ENCODE measurements around the gene USP43. TPM values are rescaled to one million over a fixed set of nuclear protein-coding genes. Genes with fewer than 3 reads are reported as not detected.
A peak's percentile ranks its signal among the peaks of the same experiment; 100 is the strongest.
"Not testable (repeated sequence)": the region's sequence is repeated elsewhere in the genome, so short reads cannot be mapped to it uniquely, and the experiment has no call there.

USP43 gene
- 0.07 and 0.09 TPM in 2 replicates for total RNA-seq

- peaks cover 38% of the 10 kb centered on the region for H3K27me3 Mint-ChIP-seq (ENCODE audit: low read depth)
- peaks cover 14% of the 10 kb centered on the region for H3K4me1 Mint-ChIP-seq (ENCODE audit: low read depth)
- H3K36me3 Mint-ChIP-seq (ENCODE audit: low read depth) = no peaks in the 10 kb centered on the region
- H3K27ac Mint-ChIP-seq = no peak within 1 kb of the TSS
- intact Hi-C loops (cut with micrococcal nuclease) = no loop called here
- peak within 1 kb of the TSS; percentile 74 for H3K4me3 Mint-ChIP-seq (ENCODE audit: low read depth)
- DNase-seq (ENCODE audit: low spot score) = peak; percentile 8
- no peaks in the 10 kb centered on the region for H3K9me3 Mint-ChIP-seq
Measured at GRCh38 chr17:9644910-9645751, at the start of gene USP43. Gene USP43 (plus strand): TSS chr17:9645517. CDS start chr17:9645633, 116 bp downstream.

- intact Hi-C loops (cut with micrococcal nuclease); H3K9me3 Mint-ChIP-seq; H3K27me3 Mint-ChIP-seq (ENCODE audit: low read depth); H3K36me3 Mint-ChIP-seq (ENCODE audit: low read depth); DNase-seq (ENCODE audit: low spot score); H3K27ac Mint-ChIP-seq; H3K4me3 Mint-ChIP-seq (ENCODE audit: low read depth); H3K4me1 Mint-ChIP-seq (ENCODE audit: low read depth): not testable (repeated sequence)
Measured at GRCh38 chr17:9597638-9598037, 47.7 kb upstream of the USP43 start.

- no peaks in the 10 kb centered on the region for H3K27me3 Mint-ChIP-seq (ENCODE audit: low read depth)
- DNase-seq (ENCODE audit: low spot score) = no peak
- no peaks in the 10 kb centered on the region for H3K36me3 Mint-ChIP-seq (ENCODE audit: low read depth)
- H3K4me3 Mint-ChIP-seq (ENCODE audit: low read depth) = no peak overlapping the region
- no peak overlapping the region for H3K27ac Mint-ChIP-seq
- H3K4me1 Mint-ChIP-seq (ENCODE audit: low read depth) = no peaks in the 10 kb centered on the region
- H3K9me3 Mint-ChIP-seq = no peaks in the 10 kb centered on the region
- intact Hi-C loops (cut with micrococcal nuclease) = no loop called here
Measured at GRCh38 chr17:9598661-9599060, 46.7 kb upstream of the USP43 start.

- H3K27me3 Mint-ChIP-seq (ENCODE audit: low read depth); H3K36me3 Mint-ChIP-seq (ENCODE audit: low read depth); intact Hi-C loops (cut with micrococcal nuclease): not testable (repeated sequence)
Measured at GRCh38 chr17:9604583-9604982, 40.7 kb upstream of the USP43 start.

GRCh38 chr17:9606453-9606852 is 38.9 kb upstream of the USP43 start:
- H3K27me3 Mint-ChIP-seq (ENCODE audit: low read depth) = peaks cover 3% of the 10 kb centered on the region
- H3K4me1 Mint-ChIP-seq (ENCODE audit: low read depth) = no peaks in the 10 kb centered on the region
- H3K4me3 Mint-ChIP-seq (ENCODE audit: low read depth) = no peak overlapping the region
- H3K27ac Mint-ChIP-seq = no peak overlapping the region
- no peaks in the 10 kb centered on the region for H3K36me3 Mint-ChIP-seq (ENCODE audit: low read depth)
- DNase-seq (ENCODE audit: low spot score) = no peak
- no peaks in the 10 kb centered on the region for H3K9me3 Mint-ChIP-seq
- intact Hi-C loops (cut with micrococcal nuclease) = no loop called here

More at GRCh38 chr17:9604583-9604982, 40.7 kb upstream of the USP43 start:
- not testable (repeated sequence) for H3K4me3 Mint-ChIP-seq (ENCODE audit: low read depth); H3K27ac Mint-ChIP-seq; H3K4me1 Mint-ChIP-seq (ENCODE audit: low read depth); H3K9me3 Mint-ChIP-seq; DNase-seq (ENCODE audit: low spot score)

- H3K27me3 Mint-ChIP-seq (ENCODE audit: low read depth); DNase-seq (ENCODE audit: low spot score); intact Hi-C loops (cut with micrococcal nuclease); H3K27ac Mint-ChIP-seq; H3K4me1 Mint-ChIP-seq (ENCODE audit: low read depth); H3K36me3 Mint-ChIP-seq (ENCODE audit: low read depth); H3K9me3 Mint-ChIP-seq; H3K4me3 Mint-ChIP-seq (ENCODE audit: low read depth): not testable (repeated sequence)
Measured at GRCh38 chr17:9607058-9607457, 38.3 kb upstream of the USP43 start.

- no peak for DNase-seq (ENCODE audit: low spot score)
- Mint-ChIP-seq H3K4me3 (ENCODE audit: low read depth) (no peak overlapping the region), H3K9me3 (no peaks in the 10 kb centered on the region), H3K27me3 (ENCODE audit: low read depth) (peaks cover 1% of the 10 kb centered on the region), H3K36me3 (ENCODE audit: low read depth) (no peaks in the 10 kb centered on the region), H3K27ac (no peak overlapping the region), H3K4me1 (ENCODE audit: low read depth) (no peaks in the 10 kb centered on the region)
- intact Hi-C loops (cut with micrococcal nuclease) = no loop called here
Measured at GRCh38 chr17:9611557-9611956, 33.8 kb upstream of the USP43 start.

- H3K4me1 Mint-ChIP-seq (ENCODE audit: low read depth) = no peaks in the 10 kb centered on the region
- H3K36me3 Mint-ChIP-seq (ENCODE audit: low read depth) = no peaks in the 10 kb centered on the region
- no peaks in the 10 kb centered on the region for H3K9me3 Mint-ChIP-seq
- peaks cover 1% of the 10 kb centered on the region for H3K27me3 Mint-ChIP-seq (ENCODE audit: low read depth)
- no peak overlapping the region for H3K4me3 Mint-ChIP-seq (ENCODE audit: low read depth)
- H3K27ac Mint-ChIP-seq = no peak overlapping the region
- intact Hi-C loops (cut with micrococcal nuclease) = no loop called here
- DNase-seq (ENCODE audit: low spot score) = no peak
Measured at GRCh38 chr17:9612006-9612405, 33.3 kb upstream of the USP43 start.

- no peaks in the 10 kb centered on the region for H3K27me3 Mint-ChIP-seq (ENCODE audit: low read depth)
- H3K36me3 Mint-ChIP-seq (ENCODE audit: low read depth) = no peaks in the 10 kb centered on the region
- intact Hi-C loops (cut with micrococcal nuclease) = no loop called here
- no peak for DNase-seq (ENCODE audit: low spot score)
- H3K4me3 Mint-ChIP-seq (ENCODE audit: low read depth) = no peak overlapping the region
- no peaks in the 10 kb centered on the region for H3K9me3 Mint-ChIP-seq
- no peak overlapping the region for H3K27ac Mint-ChIP-seq
- H3K4me1 Mint-ChIP-seq (ENCODE audit: low read depth) = no peaks in the 10 kb centered on the region
Measured at GRCh38 chr17:9615486-9615885, 29.8 kb upstream of the USP43 start.

- H3K4me1 Mint-ChIP-seq (ENCODE audit: low read depth) = no peaks in the 10 kb centered on the region
- H3K27me3 Mint-ChIP-seq (ENCODE audit: low read depth) = no peaks in the 10 kb centered on the region
- DNase-seq (ENCODE audit: low spot score) = no peak
- H3K9me3 Mint-ChIP-seq = peaks cover 28% of the 10 kb centered on the region
- intact Hi-C loops (cut with micrococcal nuclease) = no loop called here
- H3K4me3 Mint-ChIP-seq (ENCODE audit: low read depth) = no peak overlapping the region
- H3K27ac Mint-ChIP-seq = no peak overlapping the region
- H3K36me3 Mint-ChIP-seq (ENCODE audit: low read depth) = no peaks in the 10 kb centered on the region
Measured at GRCh38 chr17:9622961-9623360, 22.4 kb upstream of the USP43 start.

- Mint-ChIP-seq H3K27ac (no peak overlapping the region), H3K36me3 (ENCODE audit: low read depth) (no peaks in the 10 kb centered on the region), H3K4me3 (ENCODE audit: low read depth) (no peak overlapping the region), H3K27me3 (ENCODE audit: low read depth) (no peaks in the 10 kb centered on the region), H3K4me1 (ENCODE audit: low read depth) (no peaks in the 10 kb centered on the region), H3K9me3 (peaks cover 12% of the 10 kb centered on the region)
- DNase-seq (ENCODE audit: low spot score) = no peak
- intact Hi-C loops (cut with micrococcal nuclease) = no loop called here
Measured at GRCh38 chr17:9628509-9628908, 16.8 kb upstream of the USP43 start.

GRCh38 chr17:9632741-9633140 is 12.6 kb upstream of the USP43 start:
- no peaks in the 10 kb centered on the region for H3K9me3 Mint-ChIP-seq
- no peaks in the 10 kb centered on the region for H3K27me3 Mint-ChIP-seq (ENCODE audit: low read depth)
- DNase-seq (ENCODE audit: low spot score) = no peak
- H3K36me3 Mint-ChIP-seq (ENCODE audit: low read depth) = no peaks in the 10 kb centered on the region
- intact Hi-C loops (cut with micrococcal nuclease) = no loop called here
- H3K4me3 Mint-ChIP-seq (ENCODE audit: low read depth) = no peak overlapping the region
- H3K27ac Mint-ChIP-seq = no peak overlapping the region
- no peaks in the 10 kb centered on the region for H3K4me1 Mint-ChIP-seq (ENCODE audit: low read depth)

- no peak for DNase-seq (ENCODE audit: low spot score)
- Mint-ChIP-seq H3K27me3 (ENCODE audit: low read depth) (no peaks in the 10 kb centered on the region), H3K9me3 (no peaks in the 10 kb centered on the region), H3K36me3 (ENCODE audit: low read depth) (no peaks in the 10 kb centered on the region), H3K4me3 (ENCODE audit: low read depth) (no peak overlapping the region), H3K4me1 (ENCODE audit: low read depth) (no peaks in the 10 kb centered on the region), H3K27ac (no peak overlapping the region)
- intact Hi-C loops (cut with micrococcal nuclease) = no loop called here
Measured at GRCh38 chr17:9635340-9635739, 10.0 kb upstream of the USP43 start.

Measured in activated T-helper 2 cell treated with anti-CD3 and anti-CD28 coated beads, Interferon-gamma antibody, Interleukin-2, Interleukin-4, amounts not matched to agents 10 μg/mL and 5 μg/mL and 100 μg/mL, durations not matched to agents 14 hours and 24 hours and 36 hours (primary cell).